Thyroid gland (tissue), 4 donors: ENCODE data around the gene CPD.

Experiments
- CTCF ChIP-seq, 6 experiments: fragments of 200-600 bp in 3 of 6; fragments of 450-650 bp in 3 of 6; sonication (generic) in 3 of 6; IDR thresholded peaks; one replicate each; pipeline ENCODE4 v1.5.1; 2016 to 2019; ENCODE audit warnings: antibody characterized with exemption in 6 of 6, mild to moderate bottlenecking in 2 of 6, inconsistent platforms in 1 of 6, moderate library complexity in 1 of 6
- POLR2A ChIP-seq, 2 donors: fragments of 450-650 bp; IDR thresholded peaks; one replicate each; pipeline ENCODE4 v1.6.1; 2017; ENCODE audit warnings: antibody characterized with exemption in 2 of 2, mild to moderate bottlenecking in 2 of 2, moderate library complexity in 1 of 2

- TF ChIP-seq CTCF (IDR thresholded peaks at IDR 0.05) (no peak), POLR2A (IDR thresholded peaks at IDR 0.05) (no peak)
Observed at GRCh38 chr17:30375661-30376060, 3.1 kb upstream of the CPD start.
